GM10266 (cell line): ENCODE results near the gene OR9Q1.
"Not testable (repeated sequence)": the region's sequence is repeated elsewhere in the genome, so short reads cannot be mapped to it uniquely, and the experiment has no call there.

Source experiments
- DNase-seq: peaks from one replicate; pipeline ENCODE4 v3.0.0; 2012; ENCODE audit errors: extremely low spot score
- CTCF ChIP-seq: IDR thresholded peaks from 2 replicates; pipeline ENCODE4 v1.5.1; 2012; ENCODE audit warnings: mild to moderate bottlenecking, low read depth; ENCODE audit not compliant: control insufficient read depth, insufficient read depth; ENCODE audit errors: missing control alignments

Gene OR9Q1

DNA sequence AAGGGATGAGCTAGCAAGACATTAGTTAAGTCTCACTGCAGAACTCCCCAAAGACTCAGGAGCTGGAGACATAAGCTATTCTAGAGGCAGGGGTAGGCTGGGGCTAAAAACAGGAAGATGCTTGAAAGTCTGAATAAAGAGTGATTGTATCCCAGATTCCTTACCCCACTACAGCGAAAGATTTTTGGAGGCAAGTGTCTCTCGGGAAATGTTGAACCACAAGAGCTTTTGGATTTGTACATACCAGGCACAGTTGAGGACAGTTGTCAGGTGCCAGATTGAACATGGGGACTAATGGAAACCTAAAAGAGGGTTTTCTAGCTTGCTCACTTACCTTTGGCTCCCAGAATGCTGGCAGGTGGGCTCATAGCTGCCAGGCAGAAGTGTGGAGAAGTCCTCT is 43.5 kb upstream of the OR9Q1 start:
- no peak for DNase-seq
- no peak for TF ChIP-seq CTCF

- DNase-seq, result no peak
- no peak for TF ChIP-seq CTCF
Observed at GRCh38 chr11:57981536-57981935, 42.1 kb upstream of the OR9Q1 start.

DNA sequence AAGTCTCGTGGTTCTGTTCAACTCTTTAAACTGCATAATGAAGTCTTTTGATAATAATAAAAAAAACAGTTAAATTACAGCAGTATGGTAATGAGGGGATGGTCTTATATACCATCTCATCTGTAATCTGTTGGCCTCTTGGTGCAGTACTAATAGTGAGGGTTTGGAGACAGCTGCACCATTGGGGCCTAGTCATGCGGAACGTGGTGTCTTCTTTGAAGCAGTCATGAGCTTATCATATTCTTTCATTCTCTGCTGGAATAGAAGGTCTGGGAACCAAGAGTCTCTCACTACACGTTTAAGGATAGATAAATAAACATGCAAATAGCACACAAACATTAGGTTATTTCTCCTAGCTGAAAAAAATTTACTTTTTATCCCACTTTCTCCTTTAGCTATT is 40.9 kb upstream of the OR9Q1 start:
- TF ChIP-seq CTCF, result no peak
- DNase-seq, result no peak

- no peak for TF ChIP-seq CTCF
- DNase-seq, result no peak
Observed at GRCh38 chr11:57983191-57983590, 40.5 kb upstream of the OR9Q1 start.

DNA sequence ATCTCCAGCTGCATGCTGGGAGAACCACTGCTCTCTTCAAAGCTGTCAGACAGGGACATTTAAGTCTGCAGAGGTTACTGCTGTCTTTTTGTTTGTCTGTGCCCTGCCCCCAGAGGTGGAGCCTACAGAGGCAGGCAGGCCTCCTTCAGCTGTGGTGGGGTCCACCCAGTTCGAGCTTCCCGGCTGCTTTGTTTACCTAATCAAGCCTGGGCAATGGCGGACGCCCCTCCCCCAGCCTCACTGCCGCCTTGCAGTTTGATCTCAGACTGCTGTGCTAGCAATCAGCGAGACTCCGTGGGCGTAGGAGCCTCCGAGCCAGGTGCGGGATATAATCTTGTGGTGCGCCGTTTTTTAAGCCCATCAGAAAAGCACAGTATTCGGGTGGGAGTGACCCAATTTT is 24.2 kb upstream of the OR9Q1 start:
- DNase-seq, result not testable (repeated sequence)

- not testable (repeated sequence) for DNase-seq
Observed at GRCh38 chr11:58000021-58000420, 23.7 kb upstream of the OR9Q1 start.

GRCh38 chr11:58000699-58001098 is 23.0 kb upstream of the OR9Q1 start:
- no peak for TF ChIP-seq CTCF
- no peak for DNase-seq

DNA sequence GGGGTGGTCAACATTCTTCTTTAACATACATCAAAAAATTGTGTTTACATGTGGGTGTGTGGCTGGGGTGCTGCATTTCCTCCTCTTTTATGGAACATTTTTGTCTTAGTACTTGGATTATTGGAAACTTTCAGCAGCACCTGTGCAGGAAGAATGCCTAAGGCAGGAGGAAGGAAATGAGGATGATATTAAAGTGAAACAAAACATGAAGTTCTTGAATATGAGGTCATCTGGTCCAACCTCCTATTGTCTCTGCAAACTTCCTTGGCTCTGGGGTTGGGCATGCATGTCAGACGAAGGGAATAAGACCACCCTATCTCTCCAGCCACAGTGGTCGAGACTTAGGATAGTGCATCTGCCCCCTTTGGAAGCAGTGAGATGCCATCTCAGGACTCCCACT is 20.6 kb upstream of the OR9Q1 start:
- DNase-seq, result no peak
- TF ChIP-seq CTCF, result no peak
